DMS114 treated with DMSO at 0.1 percent for 48 hours (cell line): ENCODE data around the gene XYLT1.
"Not testable (repeated sequence)": the region's sequence is repeated elsewhere in the genome, so short reads cannot be mapped to it uniquely, and the experiment has no call there.

Experiments
- DNase-seq: peaks from one replicate; lab custom pipeline; 2025; ENCODE audit not compliant: unreplicated experiment; lab: John Stamatoyannopoulos, UW

XYLT1 gene

GRCh38 chr16:17313793-17314547, 156.8 kb downstream of the XYLT1 start:
- DNase-seq, result no peak

- DNase-seq, result no peak
Measured at GRCh38 chr16:17313085-17313611, 157.6 kb downstream of the XYLT1 start.

GRCh38 chr16:17312094-17312710, 158.6 kb downstream of the XYLT1 start:
- no peak for DNase-seq

DNA sequence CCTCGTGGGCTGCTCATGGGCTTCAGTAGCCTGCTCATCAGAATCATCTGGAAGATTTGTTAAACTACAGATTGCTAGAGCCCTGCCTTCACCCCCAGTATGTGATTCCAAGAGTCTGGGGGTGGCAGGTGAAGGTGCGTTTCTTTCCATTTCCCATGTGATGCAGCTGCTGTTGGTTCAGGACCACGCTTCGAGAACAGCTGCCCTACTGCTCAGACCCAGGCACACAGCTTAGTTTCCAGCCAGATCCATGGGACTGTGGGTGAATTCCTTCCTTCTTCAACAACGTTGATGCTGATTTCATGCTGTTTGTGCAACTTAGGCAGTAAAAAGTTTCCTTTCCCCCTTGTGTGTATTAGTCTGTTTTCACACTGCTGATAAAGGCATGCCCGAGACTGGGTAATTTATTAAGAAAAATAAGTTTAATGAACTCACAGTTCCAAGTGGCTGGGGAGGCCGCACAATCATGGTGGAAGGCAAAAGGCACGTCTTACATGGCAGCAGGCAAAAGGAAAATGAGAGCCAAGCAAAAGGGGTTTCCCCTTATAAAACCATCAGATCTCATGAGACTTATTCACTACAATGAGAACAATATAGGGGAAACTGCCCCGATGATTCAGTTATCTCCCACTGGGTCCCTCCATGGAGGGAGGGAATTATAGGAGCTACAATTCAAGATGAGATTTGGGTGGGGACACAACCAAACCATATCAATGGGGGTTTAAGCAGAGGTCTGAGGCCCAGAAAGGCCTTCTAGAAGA, 159.2 kb downstream of the XYLT1 start:
- no peak for DNase-seq

- no peak for DNase-seq
Measured at GRCh38 chr16:17309510-17309909, 161.2 kb downstream of the XYLT1 start.

- no peak for DNase-seq
Measured at GRCh38 chr16:17308186-17308585, 162.6 kb downstream of the XYLT1 start.

GRCh38 chr16:17307504-17307903, 163.3 kb downstream of the XYLT1 start:
- DNase-seq, result no peak

- no peak for DNase-seq
Measured at GRCh38 chr16:17306745-17307144, 164.0 kb downstream of the XYLT1 start.

DNA sequence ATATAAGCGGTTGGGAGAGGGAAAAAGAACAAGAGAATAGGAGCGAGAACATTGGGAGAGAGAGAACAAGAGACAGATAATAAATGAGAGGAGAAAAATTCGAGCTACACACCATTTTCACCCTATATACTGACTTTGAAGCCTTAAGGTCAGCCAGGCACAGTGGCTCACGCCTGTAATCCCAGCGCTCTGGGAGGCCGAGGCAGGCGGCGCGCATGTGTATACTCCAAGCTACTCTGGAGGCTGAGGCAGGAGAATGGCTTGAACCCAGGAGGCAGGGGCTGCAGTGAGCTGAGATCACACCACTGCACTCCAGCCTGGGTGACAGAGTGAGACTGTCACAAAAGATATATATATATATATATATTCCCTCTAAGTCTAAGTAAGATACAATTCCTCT, 164.5 kb downstream of the XYLT1 start:
- not testable (repeated sequence) for DNase-seq

DNA sequence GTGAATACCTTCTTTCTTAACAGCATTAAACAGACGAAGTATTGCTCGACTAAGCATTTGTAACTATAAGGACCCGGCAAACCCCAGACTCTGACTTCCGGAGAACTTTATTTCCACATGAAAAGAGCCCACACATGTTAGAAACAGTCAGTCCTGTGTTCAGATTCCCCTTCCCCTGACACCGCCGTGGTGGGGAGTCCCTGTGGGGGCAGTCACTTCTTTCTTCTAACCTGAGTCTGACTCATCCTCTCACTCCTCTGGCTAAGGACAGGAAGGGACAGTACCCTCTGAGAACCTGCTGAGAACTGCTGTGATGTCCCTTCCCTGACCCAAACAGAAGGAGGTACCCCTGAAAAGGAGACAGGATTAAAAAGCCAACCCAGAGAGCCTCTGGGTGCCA, 165.1 kb downstream of the XYLT1 start:
- DNase-seq, result no peak

- DNase-seq, result no peak
Measured at GRCh38 chr16:17304491-17305119, 166.2 kb downstream of the XYLT1 start.

DNA sequence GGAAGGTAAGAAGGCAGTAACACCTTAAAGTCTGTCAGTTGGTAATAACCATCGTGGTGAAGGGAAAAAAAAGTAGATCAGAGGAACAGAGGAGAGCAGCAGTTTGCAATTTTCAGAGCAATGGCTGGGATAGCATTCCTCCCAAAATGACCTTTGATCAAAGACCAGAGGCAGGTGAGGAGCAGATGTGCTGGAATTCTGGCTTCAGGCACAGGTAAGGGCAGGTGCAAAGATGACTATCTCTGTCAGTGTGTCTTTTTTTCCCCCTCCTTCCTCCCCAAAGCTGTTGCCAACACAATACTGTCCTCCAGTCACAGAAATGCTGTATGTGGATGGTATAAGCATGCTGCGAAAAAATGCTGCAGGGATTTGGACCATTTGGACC, 166.7 kb downstream of the XYLT1 start:
- no peak for DNase-seq

DNA sequence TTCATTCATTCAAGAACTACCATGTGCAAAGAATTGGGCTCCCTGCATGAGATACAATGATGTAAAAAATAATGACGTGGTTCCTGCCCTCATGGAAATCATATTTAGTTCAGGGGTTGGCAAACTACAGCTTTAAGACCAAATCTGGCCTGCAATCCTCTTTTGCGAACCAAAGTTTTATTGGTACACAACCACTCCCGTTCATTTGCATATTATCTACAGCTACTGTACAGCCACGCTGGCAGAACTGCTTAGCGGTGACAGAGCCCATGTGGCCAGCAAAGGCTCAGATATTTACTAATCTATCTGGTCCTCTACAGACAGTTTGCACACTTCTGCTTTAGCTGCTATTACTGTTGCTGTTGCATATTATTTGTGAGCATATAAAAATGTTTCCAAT, 167.7 kb downstream of the XYLT1 start:
- DNase-seq, result no peak

DNA sequence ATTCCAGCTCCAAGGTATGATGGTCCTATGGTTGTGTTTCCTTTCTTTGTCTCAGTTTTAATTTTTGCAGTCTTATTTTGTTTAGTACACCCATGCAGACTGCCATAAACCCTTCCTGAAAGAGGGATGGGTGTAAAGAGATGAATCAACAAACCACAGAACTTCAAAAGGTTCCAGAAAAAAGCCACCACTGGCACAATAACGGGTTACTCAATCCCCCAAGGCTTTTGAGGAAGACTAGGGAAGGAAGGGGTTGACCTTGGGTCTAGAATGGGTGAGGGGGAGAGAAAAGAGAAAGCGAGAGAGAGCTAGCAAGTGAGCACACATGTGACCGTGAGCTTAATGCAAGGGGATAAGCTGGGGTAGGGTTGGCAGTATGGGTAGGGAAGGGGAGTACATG, 168.1 kb downstream of the XYLT1 start:
- no peak for DNase-seq

GRCh38 chr16:17302214-17302613, 168.5 kb downstream of the XYLT1 start:
- DNase-seq, result no peak

- DNase-seq, result no peak
Measured at GRCh38 chr16:17301593-17302135, 169.1 kb downstream of the XYLT1 start.

GRCh38 chr16:17301184-17301583, 169.6 kb downstream of the XYLT1 start:
- DNase-seq, result no peak

DNA sequence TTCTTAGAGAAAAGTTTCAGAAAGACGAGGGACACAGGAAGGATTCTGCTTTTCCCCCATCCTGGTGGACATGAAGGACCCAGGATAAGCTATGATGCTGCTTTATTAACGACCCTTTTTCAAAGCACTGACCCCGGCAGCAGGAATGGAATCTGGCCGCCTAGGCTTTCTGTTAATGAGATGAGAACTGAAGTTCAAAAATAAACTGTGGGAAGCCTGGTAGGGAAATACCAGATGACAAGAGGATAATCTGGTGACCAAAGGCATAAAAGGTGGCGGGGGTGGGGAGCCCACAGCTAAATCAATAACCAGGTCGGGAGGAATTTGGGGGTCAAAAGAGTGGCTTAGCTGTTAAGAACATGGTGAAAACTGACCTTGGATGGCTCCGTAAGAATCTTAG, 171.0 kb downstream of the XYLT1 start:
- DNase-seq, result no peak

DNA sequence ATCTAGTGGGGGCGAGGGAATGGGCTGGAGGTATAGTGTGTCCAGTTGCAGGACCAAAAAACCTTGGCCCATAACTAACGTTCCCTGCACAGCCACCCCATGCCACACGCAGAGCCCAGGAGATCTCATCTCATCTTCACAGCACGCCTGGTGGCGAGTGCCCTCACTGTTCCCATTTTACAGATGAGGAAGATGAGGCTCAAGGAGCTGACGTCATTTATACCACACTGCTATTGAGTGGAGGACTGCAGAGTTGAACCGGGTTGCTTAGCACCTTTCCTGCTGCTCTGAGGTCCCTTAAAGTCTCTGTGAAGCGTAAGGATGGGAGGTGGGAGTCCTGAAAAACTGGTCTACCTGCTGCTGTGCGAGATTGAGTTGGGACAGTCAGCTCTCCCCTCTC, 172.5 kb downstream of the XYLT1 start:
- DNase-seq, result no peak

DNA sequence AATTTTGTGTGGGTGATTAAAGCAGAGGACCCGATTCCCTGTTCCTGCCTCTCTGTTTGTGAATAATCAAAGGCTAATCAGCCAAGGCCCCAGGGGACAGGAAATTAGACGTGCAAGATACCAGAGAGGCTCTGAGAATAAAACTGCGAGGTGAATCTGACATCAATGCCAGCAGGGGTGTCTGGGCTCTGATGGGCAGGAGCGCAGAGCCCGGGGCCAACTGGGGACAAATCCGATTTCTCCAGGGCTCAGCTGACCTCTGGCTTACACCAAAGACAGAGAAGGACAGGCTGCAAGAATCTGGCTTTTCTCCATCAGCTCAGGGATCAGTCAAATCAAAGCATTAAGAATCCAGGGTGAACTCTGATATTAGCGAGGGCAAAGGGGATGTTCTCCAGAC, 174.3 kb downstream of the XYLT1 start:
- DNase-seq, result no peak

DNA sequence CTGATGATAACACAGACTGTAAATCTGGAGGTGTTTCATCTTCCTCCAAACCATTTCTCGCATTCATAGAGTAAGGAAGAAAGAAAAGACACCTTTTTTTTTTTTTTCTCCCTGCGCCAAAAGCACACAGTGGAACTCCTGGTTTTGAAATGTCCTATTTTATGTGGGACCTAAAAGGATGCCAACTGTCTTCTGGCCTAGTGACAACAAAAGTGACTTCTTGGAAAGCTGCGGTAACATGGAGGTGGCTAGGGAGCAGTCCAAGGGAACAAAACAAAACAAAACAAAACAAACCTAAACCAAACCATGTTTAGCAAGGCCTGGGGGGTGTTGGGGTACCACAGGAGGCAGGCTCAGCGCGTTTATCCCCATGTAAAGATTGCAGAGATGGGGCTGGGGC, 174.8 kb downstream of the XYLT1 start:
- DNase-seq, result no peak
